CD8-positive, alpha-beta memory T cell (primary cell): ENCODE results near the gene TFR2. TPM values are rescaled to one million over a fixed set of nuclear protein-coding genes. Genes with fewer than 3 reads are reported as not detected.
"Not testable (repeated sequence)": the region's sequence is repeated elsewhere in the genome, so short reads cannot be mapped to it uniquely, and the experiment has no call there.

Experiments used
- CTCF ChIA-PET: fragments of 350-600 bp; sonication (Branson Sonifier 250); formaldehyde crosslinking; loops from one replicate; lab custom pipeline; 2021; ENCODE audit warnings: antibody characterized with exemption; lab: Charles Lee
- POLR2A ChIA-PET: fragments of 350-600 bp; sonication (Branson Sonifier 250); formaldehyde crosslinking; loops from one replicate; lab custom pipeline; 2021; ENCODE audit warnings: antibody characterized with exemption; lab: Charles Lee
- DNase-seq, 5 donors: peaks; one replicate each; pipeline versions ENCODE4 v3.0.0 to v3.0.0-alpha.2; 2020 to 2022; ENCODE audit warnings: mixed read lengths in 1 of 5
- H3K27ac ChIP-seq: one replicate; pipeline ENCODE4 v1.7.0; 2013; ENCODE audit warnings: low read depth, mild to moderate bottlenecking, low read length, moderate library complexity
- H3K27me3 ChIP-seq: 2 replicates; pipeline ENCODE4 v1.7.0; 2013; ENCODE audit warnings: low read length, mild to moderate bottlenecking; ENCODE audit not compliant: insufficient read depth, poor library complexity, severe bottlenecking
- H3K36me3 ChIP-seq: 2 replicates; pipeline ENCODE4 v1.7.0; 2013; ENCODE audit warnings: mild to moderate bottlenecking, low read length, moderate library complexity; ENCODE audit not compliant: insufficient read depth
- H3K4me1 ChIP-seq: 2 replicates; pipeline ENCODE4 v1.7.0; 2013; ENCODE audit warnings: mild to moderate bottlenecking, low read length, moderate library complexity; ENCODE audit not compliant: insufficient read depth
- H3K4me3 ChIP-seq: 2 replicates; pipeline ENCODE4 v1.7.0; 2013; ENCODE audit warnings: mild to moderate bottlenecking, low read length
- H3K9me3 ChIP-seq: 2 replicates; pipeline ENCODE4 v1.7.0; 2013; ENCODE audit warnings: mild to moderate bottlenecking, low read length
- H3K27ac Mint-ChIP-seq, 8 donors: one replicate each; pipeline ENCODE4 v1.8.0; 2020 to 2021; ENCODE audit warnings: mixed read lengths in 8 of 8, mild to moderate bottlenecking in 6 of 8, inconsistent platforms in 3 of 8, moderate library complexity in 3 of 8
- H3K27me3 Mint-ChIP-seq, 2 donors: one replicate each; pipeline ENCODE4 v1.8.0; 2020 to 2021; ENCODE audit warnings: mixed read lengths in 2 of 2, mild to moderate bottlenecking in 1 of 2, moderate library complexity in 1 of 2
- H3K36me3 Mint-ChIP-seq, 3 donors: one replicate each; pipeline ENCODE4 v1.8.0; 2020 to 2021; ENCODE audit warnings: mixed read lengths in 3 of 3, inconsistent platforms in 1 of 3, mild to moderate bottlenecking in 1 of 3
- H3K4me1 Mint-ChIP-seq, 3 donors: one replicate each; pipeline ENCODE4 v1.8.0; 2020 to 2021; ENCODE audit warnings: mixed read lengths in 3 of 3, inconsistent platforms in 1 of 3, mild to moderate bottlenecking in 1 of 3
- H3K4me3 Mint-ChIP-seq, 7 donors: one replicate each; pipeline ENCODE4 v1.8.0; 2020 to 2021; ENCODE audit warnings: mixed read lengths in 7 of 7, mild to moderate bottlenecking in 6 of 7, moderate library complexity in 4 of 7, inconsistent platforms in 2 of 7
- H3K9me3 Mint-ChIP-seq, 5 donors: one replicate each; pipeline ENCODE4 v1.8.0; 2020 to 2022; ENCODE audit warnings: mixed read lengths in 5 of 5, mild to moderate bottlenecking in 3 of 5, moderate library complexity in 2 of 5, inconsistent platforms in 1 of 5
- polyA plus RNA-seq: library from polyadenylated mRNA; unstranded; fragments of 300-500 nt; fragmentation: Illumina TruSeq; gene quantifications from one replicate; pipeline ENCODE4 v1.2.3, GENCODE V29; 2021
- total RNA-seq, 2 experiments: library from RNA; stranded (reverse); gene quantifications; one replicate each; pipeline ENCODE4 v1.2.3, GENCODE V29; 2021

TFR2 gene
- total and polyA plus RNA-seq, 3 experiments from 2014 or later: 2.7 to 17.7 (median 14.6) TPM

- Mint-ChIP-seq H3K4me1 (peaks cover 10 to 23% (median 12%) of the 10 kb centered on the region in 3 donors), H3K27ac (peak within 1 kb of the TSS; percentile 95 to 98 (median 96)), H3K9me3 (peaks cover 0 to 1% (median 0%) of the 10 kb centered on the region in 5 donors), H3K36me3 (peaks cover 0 to 29% (median 0%) of the 10 kb centered on the region in 3 donors), H3K4me3 (peak within 1 kb of the TSS; percentile 92 to 98 (median 95)), H3K27me3 (peaks cover 0 to 6% of the 10 kb centered on the region in 2 donors)
- Histone ChIP-seq H3K9me3 (no peaks in the 10 kb centered on the region), H3K4me1 (peaks cover 15% of the 10 kb centered on the region), H3K27me3 (no peaks in the 10 kb centered on the region), H3K4me3 (peak within 1 kb of the TSS; percentile 84), H3K27ac (peak within 1 kb of the TSS; percentile 89), H3K36me3 (peaks cover 21% of the 10 kb centered on the region)
- DNase-seq: peak; percentile 93 to 98 (median 96)
- CTCF ChIA-PET: interaction anchor here (0.8 to 1.3 kb wide), 6 partner anchors 18 to 89 kb away, joined by 3 to 5 read pairs (median 3); partner anchors contain the start of gene POP7
- POLR2A ChIA-PET: interaction anchor here (0.6 to 2.3 kb wide), 6 partner anchors 16 to 87 kb away, joined by 3 to 10 read pairs (median 6); partner anchors contain the start of genes FBXO24, MOSPD3 and POP7
These were observed 32.1 kb upstream of the TFR2 start, which contains the start of gene GNB2 for GRCh38 chr7:100673302-100673941. TSS of gene GNB2 (plus strand) at chr7:100673740. CDS start at chr7:100676266, 2,526 bp downstream.

DNA sequence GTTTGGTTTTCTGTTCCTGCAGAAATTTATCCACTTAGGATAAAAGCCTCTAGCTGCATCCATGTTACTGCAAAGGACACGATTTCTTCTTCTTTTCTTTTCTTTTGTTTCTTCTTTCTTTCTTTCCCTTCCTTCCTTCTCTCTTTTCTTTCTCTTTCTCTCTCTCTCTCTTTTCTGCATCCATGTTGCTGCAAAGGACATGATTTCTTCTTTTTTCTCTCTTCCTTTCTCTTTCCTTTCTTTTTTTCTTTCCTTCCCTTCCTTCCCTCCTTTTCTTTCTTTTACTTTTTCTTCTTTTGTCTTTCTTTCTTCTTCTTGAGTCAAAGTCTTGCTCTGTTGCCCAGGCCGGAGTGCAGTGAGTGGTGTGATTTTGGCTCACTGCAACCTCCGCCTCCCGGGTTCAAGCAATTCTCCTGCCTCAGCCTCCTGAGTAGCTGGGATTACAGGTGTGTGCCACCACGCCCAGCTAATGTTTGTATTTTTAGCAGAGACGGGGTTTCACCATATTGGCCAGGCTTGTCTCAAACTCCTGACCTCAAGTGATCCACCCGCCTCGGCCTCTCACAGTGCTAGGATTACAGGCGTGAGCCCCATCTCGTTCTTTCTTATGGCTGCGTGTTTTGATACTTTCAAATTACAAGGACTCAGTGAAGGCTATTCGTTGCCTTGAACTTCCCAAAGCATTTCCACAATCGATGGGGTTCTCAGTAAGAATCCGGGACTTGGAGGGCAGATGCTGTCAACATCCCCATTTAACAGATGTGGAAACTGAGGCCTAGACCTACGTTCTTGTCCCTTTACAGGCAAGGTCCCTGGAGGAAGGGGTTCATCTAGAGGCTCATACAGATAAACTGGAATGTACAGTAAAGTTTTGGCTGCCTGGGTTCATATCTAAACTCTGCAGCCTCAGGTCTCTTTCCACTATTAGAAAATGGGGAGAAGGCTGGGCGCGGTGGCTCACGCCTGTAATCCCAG is 30.3 kb upstream of the TFR2 start:
- ChIA-PET CTCF (interaction anchor here (1.6 kb wide), 2 partner anchors 14 to 39 kb away, joined by 4 read pairs; no protein-coding TSS in a partner anchor), POLR2A (interaction anchor here (1.0 kb wide), 1 partner anchor 85 kb away, joined by 7 read pairs; the partner anchor contains the start of gene FBXO24)
- Histone ChIP-seq H3K27me3 (no peaks in the 10 kb centered on the region), H3K4me1 (peaks cover 13% of the 10 kb centered on the region), H3K4me3 (no peak overlapping the region), H3K36me3 (peaks cover 4% of the 10 kb centered on the region), H3K27ac (no peak overlapping the region), H3K9me3 (no peaks in the 10 kb centered on the region)
- H3K4me1 Mint-ChIP-seq: peaks cover 4 to 9% (median 6%) of the 10 kb centered on the region in 3 donors
- H3K27me3 Mint-ChIP-seq: peaks cover 0 to 6% of the 10 kb centered on the region in 2 donors
- H3K9me3 Mint-ChIP-seq: peaks cover 0 to 1% (median 0%) of the 10 kb centered on the region in 5 donors
- no peak for DNase-seq
- H3K27ac Mint-ChIP-seq: peak overlapping the region in 2 of 8 donors; percentile 29 to 96
- H3K36me3 Mint-ChIP-seq: peaks cover 0 to 13% (median 0%) of the 10 kb centered on the region in 3 donors
- peak overlapping the region in 2 of 7 donors; percentile 19 to 52 for H3K4me3 Mint-ChIP-seq

DNA sequence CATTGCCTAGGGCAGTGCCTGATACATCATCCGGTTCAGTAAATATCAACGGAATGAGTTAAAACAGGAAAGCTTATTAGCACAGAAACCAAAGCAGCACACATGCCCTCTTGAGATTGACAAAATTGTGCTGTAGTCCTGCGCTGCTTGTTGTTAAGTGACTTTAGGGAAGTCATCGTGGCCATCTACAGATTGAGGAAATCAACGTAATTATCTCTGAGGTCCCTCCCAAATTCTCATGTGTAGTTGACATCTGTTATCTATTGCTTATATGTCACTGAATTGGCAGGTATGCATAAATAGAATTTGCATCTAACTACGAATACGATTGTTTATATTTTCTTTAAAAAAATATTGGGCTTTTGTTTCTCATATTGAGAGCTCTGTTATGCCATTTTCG is 28.7 kb upstream of the TFR2 start:
- no peaks in the 10 kb centered on the region for H3K36me3 ChIP-seq
- POLR2A ChIA-PET: interaction anchor here (0.7 kb wide), 1 partner anchor 205 kb away, joined by 9 read pairs; no protein-coding TSS in a partner anchor

DNA sequence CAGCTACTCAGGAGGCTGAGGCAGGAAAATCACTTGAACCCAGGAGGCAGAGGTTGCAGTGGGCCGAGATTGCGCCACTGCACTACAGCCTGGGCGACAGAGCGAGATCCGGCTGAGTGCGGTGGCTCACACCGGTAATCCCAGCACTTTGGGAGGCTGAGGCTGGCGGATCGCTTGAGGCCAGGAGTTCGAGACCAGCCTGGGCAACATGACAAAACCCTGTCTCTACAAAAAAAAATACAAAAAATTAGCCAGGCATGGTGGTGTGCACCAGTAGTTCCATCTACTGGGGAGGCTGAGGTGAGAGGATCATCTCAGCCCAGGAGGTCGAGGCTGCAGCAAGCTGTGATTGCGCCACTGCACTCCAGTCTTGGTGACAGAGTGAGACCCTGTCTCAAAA is 27.8 kb upstream of the TFR2 start:
- H3K9me3 ChIP-seq, H3K9me3 Mint-ChIP-seq, H3K27ac Mint-ChIP-seq, H3K36me3 ChIP-seq, H3K36me3 Mint-ChIP-seq, H3K27me3 Mint-ChIP-seq, H3K4me3 Mint-ChIP-seq, H3K4me3 ChIP-seq, DNase-seq, H3K27ac ChIP-seq, POLR2A ChIA-PET, H3K27me3 ChIP-seq, H3K4me1 Mint-ChIP-seq, H3K4me1 ChIP-seq: not testable (repeated sequence)
- CTCF ChIA-PET: interaction anchor here (1.2 kb wide), 1 partner anchor 22 kb away, joined by 4 read pairs; no protein-coding TSS in a partner anchor

More for the DNA sequence above, 28.7 kb upstream of the TFR2 start:
- no peak for DNase-seq
- Histone ChIP-seq H3K4me3 (no peak overlapping the region), H3K9me3 (no peaks in the 10 kb centered on the region), H3K27me3 (no peaks in the 10 kb centered on the region), H3K4me1 (peaks cover 8% of the 10 kb centered on the region), H3K27ac (no peak overlapping the region)
- Mint-ChIP-seq H3K36me3 (peaks cover 0 to 6% (median 0%) of the 10 kb centered on the region in 3 donors), H3K27ac (peak overlapping the region in 1 of 8 donors; percentile 81), H3K27me3 (peaks cover 0 to 4% of the 10 kb centered on the region in 2 donors), H3K4me3 (no peak overlapping the region), H3K4me1 (peaks cover 0 to 5% (median 2%) of the 10 kb centered on the region in 3 donors), H3K9me3 (peaks cover 0 to 1% (median 0%) of the 10 kb centered on the region in 5 donors)
- CTCF ChIA-PET: interaction anchor here (1.2 to 1.6 kb wide), 2 partner anchors 22 to 37 kb away, joined by 4 read pairs; no protein-coding TSS in a partner anchor

DNA sequence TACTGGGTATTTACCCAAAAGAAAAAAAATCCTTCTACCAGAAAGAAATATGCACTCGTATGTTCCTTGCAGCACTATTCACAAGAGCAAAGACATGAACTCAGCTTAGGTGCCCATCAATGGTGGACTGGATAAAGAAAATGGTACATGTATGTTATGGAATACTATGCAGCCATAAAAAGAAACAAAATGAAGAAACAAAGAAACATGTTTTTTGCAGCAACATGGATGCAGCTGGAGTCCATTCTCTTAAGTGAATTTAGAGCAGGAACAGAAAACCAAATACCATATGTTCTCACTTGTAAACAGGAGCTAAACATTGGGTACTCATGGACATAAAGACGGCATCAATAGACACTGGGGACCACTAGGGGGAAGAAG is 26.7 kb upstream of the TFR2 start:
- Histone ChIP-seq H3K4me1 (peaks cover 5% of the 10 kb centered on the region), H3K27ac (no peak overlapping the region), H3K4me3 (no peak overlapping the region), H3K9me3 (no peaks in the 10 kb centered on the region), H3K36me3 (no peaks in the 10 kb centered on the region), H3K27me3 (no peaks in the 10 kb centered on the region)
- DNase-seq: no peak
- peak overlapping the region in 1 of 7 donors; percentile 38 for H3K4me3 Mint-ChIP-seq
- ChIA-PET CTCF (interaction anchor here (0.7 to 1.0 kb wide), 2 partner anchors 12 to 79 kb away, joined by 3 read pairs; no protein-coding TSS in a partner anchor), POLR2A (no interaction called here)
- no peak overlapping the region for H3K27ac Mint-ChIP-seq
- H3K27me3 Mint-ChIP-seq: no peaks in the 10 kb centered on the region
- H3K4me1 Mint-ChIP-seq: peaks cover 0 to 1% (median 0%) of the 10 kb centered on the region in 3 donors
- no peaks in the 10 kb centered on the region for H3K36me3 Mint-ChIP-seq
- no peaks in the 10 kb centered on the region for H3K9me3 Mint-ChIP-seq

DNA sequence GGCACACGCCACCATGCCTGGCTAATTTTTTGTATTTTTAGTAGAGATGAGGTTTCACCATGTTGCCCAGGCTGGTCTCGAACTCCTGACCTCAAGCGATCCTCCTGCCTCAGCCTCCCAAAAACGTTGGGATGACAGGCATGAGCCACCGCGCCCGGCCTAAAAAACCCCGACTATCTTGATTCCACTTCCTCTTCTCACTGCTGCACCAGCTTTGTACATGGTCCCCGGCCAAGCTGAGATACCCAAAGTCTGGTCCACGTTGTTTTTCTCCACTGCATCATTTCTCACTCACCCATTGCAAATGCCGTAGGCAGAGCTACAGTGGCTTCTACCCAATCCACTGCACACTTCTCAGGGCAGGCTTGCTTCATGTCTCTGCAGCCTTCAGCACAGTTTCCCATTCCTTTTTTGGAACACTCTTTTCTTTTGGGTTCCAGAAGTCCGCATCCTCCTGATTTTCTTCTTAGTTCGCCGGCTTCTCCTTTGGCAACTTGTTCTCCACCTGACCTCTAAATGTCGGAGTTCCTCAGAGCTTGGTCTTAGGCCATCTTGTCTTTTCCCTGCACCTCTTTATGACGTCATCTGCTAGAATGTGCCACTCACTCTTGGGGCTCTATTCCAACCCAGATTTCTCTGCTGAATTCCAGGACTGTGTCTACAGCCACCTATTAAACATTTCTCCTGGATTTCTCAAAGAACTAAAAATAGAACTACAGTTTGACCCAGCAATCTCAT is 26.1 kb upstream of the TFR2 start:
- no peak overlapping the region for H3K4me3 ChIP-seq
- Mint-ChIP-seq H3K9me3 (no peaks in the 10 kb centered on the region), H3K4me1 (no peaks in the 10 kb centered on the region), H3K36me3 (no peaks in the 10 kb centered on the region), H3K27me3 (no peaks in the 10 kb centered on the region), H3K4me3 (no peak overlapping the region), H3K27ac (peak overlapping the region in 1 of 8 donors; percentile 92)
- H3K27ac ChIP-seq: no peak overlapping the region
- H3K4me1 ChIP-seq: no peaks in the 10 kb centered on the region
- CTCF ChIA-PET: interaction anchor here (0.7 to 2.1 kb wide), 4 partner anchors 13 to 79 kb away, joined by 3 to 6 read pairs (median 3); partner anchors contain the start of gene POP7
- DNase-seq: no peak
- H3K36me3 ChIP-seq: no peaks in the 10 kb centered on the region
- POLR2A ChIA-PET: interaction anchor here (0.6 to 0.7 kb wide), 2 partner anchors 189 to 1318 kb away, joined by 3 to 5 read pairs; no protein-coding TSS in a partner anchor
- no peaks in the 10 kb centered on the region for H3K27me3 ChIP-seq
- no peaks in the 10 kb centered on the region for H3K9me3 ChIP-seq

GRCh38 chr7:100665168-100665726 is 23.9 kb upstream of the TFR2 start:
- H3K27me3 Mint-ChIP-seq: peaks cover 1 to 6% of the 10 kb centered on the region in 2 donors
- Histone ChIP-seq H3K27me3 (no peaks in the 10 kb centered on the region), H3K4me3 (no peak overlapping the region), H3K36me3 (no peaks in the 10 kb centered on the region), H3K4me1 (no peaks in the 10 kb centered on the region), H3K27ac (no peak overlapping the region), H3K9me3 (no peaks in the 10 kb centered on the region)
- CTCF ChIA-PET: interaction anchor here (2.1 kb wide), 1 partner anchor 40 kb away, joined by 6 read pairs; the partner anchor contains the start of gene POP7
- POLR2A ChIA-PET: no interaction called here
- H3K36me3 Mint-ChIP-seq: no peaks in the 10 kb centered on the region
- no peaks in the 10 kb centered on the region for H3K4me1 Mint-ChIP-seq
- no peaks in the 10 kb centered on the region for H3K9me3 Mint-ChIP-seq
- DNase-seq: no peak
- H3K4me3 Mint-ChIP-seq: no peak overlapping the region
- H3K27ac Mint-ChIP-seq: no peak overlapping the region
